Heart left ventricle (tissue), 16 donors: ENCODE measurements around the gene NEMP1. TPM values are rescaled to one million over a fixed set of nuclear protein-coding genes. Genes with fewer than 3 reads are reported as not detected.
A peak's percentile ranks its signal among the peaks of the same experiment; 100 is the strongest.
"Not testable (repeated sequence)": the region's sequence is repeated elsewhere in the genome, so short reads cannot be mapped to it uniquely, and the experiment has no call there.

Experiments
- ATAC-seq, 4 donors: fragments of 200-7000 bp; cut with Tn5 transposase; one replicate each; pipeline ENCODE4 v1.9.1; 2020 to 2022; ENCODE audit warnings: moderate library complexity in 4 of 4, mild to moderate bottlenecking in 3 of 4, moderate number of reproducible peaks in 1 of 4
- DNase-seq, 5 donors: peaks; one replicate each; pipeline ENCODE4 v3.0.0-alpha.2; 2020
- H3K27ac ChIP-seq, 12 donors: fragments of 200-600 bp; sonication (generic) in 4 of 12; one replicate each; pipeline versions ENCODE4 v1.5.0 to v1.8.0; 2016 to 2022; ENCODE audit warnings: mild to moderate bottlenecking in 2 of 12
- H3K27me3 ChIP-seq, 9 donors: fragments of 200-600 bp; sonication (generic) in 2 of 9; one replicate each; pipeline versions ENCODE4 v1.5.1 to v1.8.0; 2016 to 2022; ENCODE audit warnings: mild to moderate bottlenecking in 3 of 9
- H3K36me3 ChIP-seq, 9 donors: fragments of 200-600 bp; sonication (generic) in 2 of 9; one replicate each; pipeline versions ENCODE4 v1.5.0 to v1.8.0; 2018 to 2022; ENCODE audit warnings: mild to moderate bottlenecking in 2 of 9
- H3K4me1 ChIP-seq, 12 donors: fragments of 200-600 bp; sonication (generic) in 4 of 12; one replicate each; pipeline versions ENCODE4 v1.5.0 to v1.8.0; 2016 to 2022; ENCODE audit warnings: mild to moderate bottlenecking in 3 of 12
- H3K4me3 ChIP-seq, 12 donors: fragments of 200-600 bp; sonication (generic) in 4 of 12; one replicate each; pipeline versions ENCODE4 v1.5.0 to v1.8.0; 2017 to 2022; ENCODE audit warnings: mild to moderate bottlenecking in 9 of 12, moderate library complexity in 4 of 12
- H3K9me3 ChIP-seq, 12 donors: fragments of 200-600 bp; sonication (generic) in 4 of 12; one replicate each; pipeline versions ENCODE4 v1.5.0 to v1.8.0; 2016 to 2022; ENCODE audit warnings: mild to moderate bottlenecking in 1 of 12
- CTCF ChIP-seq, 12 donors: fragments of 200-600 bp; sonication (generic) in 4 of 12; IDR thresholded peaks; one replicate each; pipeline versions ENCODE4 v1.5.0 to v1.8.0; 2018 to 2022; ENCODE audit warnings: antibody characterized with exemption in 12 of 12, mild to moderate bottlenecking in 5 of 12
- POLR2A ChIP-seq, 2 donors: fragments of 450-650 bp; IDR thresholded peaks; one replicate each; pipeline ENCODE4 v1.6.1; 2017; ENCODE audit warnings: antibody characterized with exemption in 2 of 2, mild to moderate bottlenecking in 2 of 2, moderate library complexity in 2 of 2
- WGBS, 4 donors: extraction: QIAGEN DNeasy Blood & Tissue Kit in 2 of 4; methylation state at CpG; one replicate each; pipeline versions ENCODE4 v1.1.5 to v1.1.7; 2013 to 2018; 5-methylcytosine and 5-hydroxymethylcytosine counted together
- intact Hi-C, 10 donors: fragments of 100-400 bp; cut with DNase I; formaldehyde crosslinking; loops; one replicate each; pipeline versions ENCODE4 v1.11.1 to v1.14.2; 2022
- polyA plus RNA-seq, 2 donors: library from polyadenylated mRNA; stranded (reverse); fragments of 200-250 nt; gene quantifications; one replicate each; pipeline ENCODE4 v1.2.3, GENCODE V29; 2013
- total RNA-seq, 9 donors: library from RNA; depleted of rRNA in 2 of 9; stranded (reverse); fragments of >200 nt in 2 of 9; fragmentation: NEBNext Ultra II Directional in 3 of 9; extraction: Animal tissue kit (Norgen Biotek cat#: 25700) in 3 of 9; gene quantifications; one replicate each; pipeline versions ENCODE4 v1.1.0 to v1.2.4, GENCODE V29; 2016 to 2023
- donor health status: ischemic (EF 13 %, LVEDD 7.1; RV severe dilation, severe dysfunction).
- donor health status: healthy with polysubstance abuse.
- donor health status: DM: no; HTN: yes; CAD: no.
- donor health status: DM: no; HTN: no; CAD: no.
- donor health status: ischemic (EF 25% LVEDD 6.9; RV normal size, moderate dysfunction).
- donor health status: ischemic (EF 25% LVEDD 5.7; RV mildly dilated, moderate dysfunction).
- donor health status: healthy.
- donor health status: DM: yes; HTN: yes; CAD: no.
- donor health status: ischemic (EF 35%, LVEDD 5.7; RV mildly dilated, moderate dysfunction).
- donor health status: nonischemic (EF 11% LVEDD 7.7; RV severe dilation, severe dysfunction).
- donor health status: DM: yes; HTN: yes; CAD: no.
- donor health status: PGD.
- donor health status: ischemic (EF 29% LVEDD 5.4; RV normal size, mild dysfunction).
- donor health status: nonischemic (EF 23%, LVEDD 6.1; RV moderate dilation, normal function).

NEMP1 gene
- total and polyA plus RNA-seq, 11 donors = 1.4 to 12.0 (median 3.5) TPM

- Histone ChIP-seq H3K4me1 (peaks cover 0 to 35% (median 22%) of the 10 kb centered on the region in 12 donors), H3K27me3 (no peaks in the 10 kb centered on the region), H3K36me3 (peaks cover 0 to 2% (median 0%) of the 10 kb centered on the region in 9 donors), H3K27ac (peak overlapping the region in 11 of 12 donors; percentile 92 to 100 (median 98)), H3K4me3 (peak overlapping the region in 5 of 12 donors; percentile 69 to 94 (median 78)), H3K9me3 (no peaks in the 10 kb centered on the region)
- WGBS, 4 donors = 55 to 71% (median 61%) methylated on average over 7 of the region's 7 CpGs
- intact Hi-C loops = loop anchor here in 3 of 10 donors (2.0 to 5.0 kb wide), 4 partner anchors 50 to 111 kb away; a partner anchor contains a TSS
- ATAC-seq (no peak), DNase-seq (no peak)
- TF ChIP-seq CTCF (IDR thresholded peaks at IDR 0.05) (no peak), POLR2A (IDR thresholded peaks at IDR 0.05) (no peak)
These were observed 48.0 kb upstream of the NEMP1 start for GRCh38 chr12:57126561-57126960.

- H3K27me3 ChIP-seq = no peaks in the 10 kb centered on the region
- no peak overlapping the region for H3K4me3 ChIP-seq
- H3K9me3 ChIP-seq = no peaks in the 10 kb centered on the region
- peak overlapping the region in 2 of 12 donors; percentile 4 to 94 for H3K27ac ChIP-seq
- TF ChIP-seq CTCF (IDR thresholded peaks at IDR 0.05) = no peak
- TF ChIP-seq POLR2A (IDR thresholded peaks at IDR 0.05) = no peak
- ATAC-seq = no peak
- H3K36me3 ChIP-seq = no peaks in the 10 kb centered on the region
- H3K4me1 ChIP-seq = peaks cover 0 to 31% (median 18%) of the 10 kb centered on the region in 12 donors
- WGBS, 4 donors = 93 to 97% (median 93%) methylated on average over 11 of the region's 11 CpGs
- DNase-seq = no peak
- intact Hi-C loops = loop anchor here in 3 of 10 donors (2.0 to 5.0 kb wide), 4 partner anchors 51 to 111 kb away; a partner anchor contains a TSS
These were observed 47.5 kb upstream of the NEMP1 start for GRCh38 chr12:57126061-57126460.

GRCh38 chr12:57124261-57124877 lies 45.8 kb upstream of the NEMP1 start:
- H3K4me3 ChIP-seq = no peak overlapping the region
- peak in 3 of 4 donors; percentile 27 to 48 (median 30) for ATAC-seq
- no peak overlapping the region for H3K27ac ChIP-seq
- WGBS, 4 donors = 16 to 20% (median 17%) methylated on average over 10 of the region's 10 CpGs
- no peaks in the 10 kb centered on the region for H3K36me3 ChIP-seq
- no peaks in the 10 kb centered on the region for H3K27me3 ChIP-seq
- peak in 4 of 5 donors; percentile 65 to 78 (median 74) for DNase-seq
- peaks cover 0 to 20% (median 6%) of the 10 kb centered on the region in 12 donors for H3K4me1 ChIP-seq
- intact Hi-C loops = loop anchor here in 8 of 10 donors (1.0 to 2.0 kb wide), 5 partner anchors 48 to 59 kb away; no protein-coding TSS in a partner anchor
- H3K9me3 ChIP-seq = no peaks in the 10 kb centered on the region
- no peak for TF ChIP-seq POLR2A (IDR thresholded peaks at IDR 0.05)
- TF ChIP-seq CTCF (IDR thresholded peaks at IDR 0.05) = peak; percentile 91 to 100 (median 97)

GRCh38 chr12:57123813-57124212 lies 45.2 kb upstream of the NEMP1 start:
- Histone ChIP-seq H3K4me1 (peaks cover 0 to 19% (median 8%) of the 10 kb centered on the region in 12 donors), H3K36me3 (no peaks in the 10 kb centered on the region), H3K27me3 (no peaks in the 10 kb centered on the region), H3K4me3 (no peak overlapping the region), H3K9me3 (no peaks in the 10 kb centered on the region), H3K27ac (no peak overlapping the region)
- TF ChIP-seq CTCF (IDR thresholded peaks at IDR 0.05) = no peak
- TF ChIP-seq POLR2A (IDR thresholded peaks at IDR 0.05) = no peak
- WGBS, 4 donors = 38 to 45% (median 42%) methylated on average over 2 of the region's 2 CpGs
- intact Hi-C loops = loop anchor here in 8 of 10 donors (1.0 to 2.0 kb wide), 5 partner anchors 49 to 59 kb away; no protein-coding TSS in a partner anchor
- DNase-seq (no peak), ATAC-seq (no peak)

- WGBS, 4 donors = 92 to 97% (median 94%) methylated on average over 11 of the region's 11 CpGs
- intact Hi-C loops, ATAC-seq: not testable (repeated sequence)
These were observed 42.1 kb upstream of the NEMP1 start for GRCh38 chr12:57120718-57121117.

More at GRCh38 chr12:57120718-57121117, 42.1 kb upstream of the NEMP1 start:
- H3K36me3 ChIP-seq, H3K27me3 ChIP-seq, H3K9me3 ChIP-seq, DNase-seq, H3K27ac ChIP-seq, H3K4me3 ChIP-seq: not testable (repeated sequence)
- H3K4me1 ChIP-seq = peaks cover 0 to 18% (median 0%) of the 10 kb centered on the region in 12 donors
